ENCODE results near the gene TOLLIP.
"Not testable (repeated sequence)": the region's sequence is repeated elsewhere in the genome, so short reads cannot be mapped to it uniquely, and the experiment has no call there.

GRCh38 chr11:1358931-1359330, 49.5 kb upstream of the TOLLIP start:
- TF ChIP-seq ZNF565 (CRISPR knock-in tag; conservative IDR thresholded peaks at IDR 0.05; ENCODE audit: low read depth); RARB (CRISPR knock-in tag; IDR thresholded peaks at IDR 0.05); ESRRG (CRISPR knock-in tag; IDR thresholded peaks at IDR 0.05); BACH2 (CRISPR knock-in tag; IDR thresholded peaks at IDR 0.05; ENCODE audit: borderline replicate concordance); POU6F1 (CRISPR knock-in tag; IDR thresholded peaks at IDR 0.05; ENCODE audit: borderline replicate concordance, low read depth); PATZ1 (CRISPR knock-in tag; IDR thresholded peaks at IDR 0.05; ENCODE audit: borderline replicate concordance); ARNTL (CRISPR knock-in tag; IDR thresholded peaks at IDR 0.05; ENCODE audit: borderline replicate concordance, low read depth); TCF4 (CRISPR knock-in tag; IDR thresholded peaks at IDR 0.05; ENCODE audit: borderline replicate concordance); ZNF70 (CRISPR knock-in tag; IDR thresholded peaks at IDR 0.05); CSDC2 (CRISPR knock-in tag; IDR thresholded peaks at IDR 0.05): not testable (repeated sequence)
